IMR-90 (cell line): ENCODE measurements around the gene PDCD10. TPM values are rescaled to one million over a fixed set of nuclear protein-coding genes. Genes with fewer than 3 reads are reported as not detected.

ENCODE experiments used
- ATAC-seq: fragments of 200-7000 bp; cut with Tn5 transposase; 2 replicates; pipeline ENCODE4 v1.9.1; 2020; ENCODE audit warnings: low read depth, mild to moderate bottlenecking, moderate library complexity
- BruUV-seq: library from RNA; stranded (reverse); fragments of 400-500 nt; replicated peaks from 2 replicates; lab custom pipeline; 2021; lab: Mats Ljungman, UMichigan
- CTCF ChIA-PET: fragments of 300-600 bp; formaldehyde crosslinking; extraction: SDS; loops from one replicate; lab custom pipeline; 2021; ENCODE audit warnings: antibody characterized with exemption; lab: Yijun Ruan, JAX
- POLR2A ChIA-PET: fragments of 300-600 bp; sonication (Branson Sonifier 250); formaldehyde crosslinking; loops from one replicate; lab custom pipeline; 2022; ENCODE audit warnings: antibody characterized with exemption; ENCODE audit not compliant: unreplicated experiment; lab: Charles Lee
- DNase-seq: peaks from one replicate; pipeline ENCODE4 v3.0.0; 2013
- H2AFZ ChIP-seq: replicated peaks from 2 replicates; pipeline ENCODE3; 2013; ENCODE audit warnings: low read length, mild to moderate bottlenecking; ENCODE audit not compliant: poor library complexity
- H2AK5ac ChIP-seq: 2 replicates; pipeline ENCODE4 v1.6.1; 2013; ENCODE audit warnings: low read depth, low read length, inconsistent platforms
- H2AK9ac ChIP-seq: replicated peaks from 2 replicates; pipeline ENCODE3; 2013; ENCODE audit warnings: mild to moderate bottlenecking, low read depth, low read length, moderate library complexity; ENCODE audit not compliant: poor library complexity
- H2BK120ac ChIP-seq: 2 replicates; pipeline ENCODE4 v1.6.1; 2013; ENCODE audit warnings: low read depth, low read length, inconsistent platforms
- H2BK15ac ChIP-seq: 3 replicates; pipeline ENCODE4 v1.6.1; 2013; ENCODE audit warnings: low read depth, low read length, inconsistent platforms
- H2BK20ac ChIP-seq: 2 replicates; pipeline ENCODE4 v1.6.1; 2013; ENCODE audit warnings: low read depth, mild to moderate bottlenecking, inconsistent platforms, low read length, moderate library complexity
- H2BK5ac ChIP-seq: 2 replicates; pipeline ENCODE4 v1.6.1; 2013; ENCODE audit warnings: mild to moderate bottlenecking, low read depth, low read length, inconsistent platforms; ENCODE audit not compliant: poor library complexity, severe bottlenecking
- H3K14ac ChIP-seq: replicated peaks from 2 replicates; pipeline ENCODE4 v1.6.1; 2013; ENCODE audit warnings: low read depth, low read length, inconsistent platforms
- H3K18ac ChIP-seq: 2 replicates; pipeline ENCODE4 v1.6.1; 2013; ENCODE audit warnings: low read depth, low read length, control low read depth
- H3K23ac ChIP-seq: 2 replicates; pipeline ENCODE4 v1.6.1; 2013; ENCODE audit warnings: low read depth, low read length, inconsistent platforms
- H3K27ac ChIP-seq: 2 replicates; pipeline ENCODE4 v1.5.1; 2013; ENCODE audit warnings: mild to moderate bottlenecking, control low read depth, low read length; ENCODE audit not compliant: insufficient read depth
- H3K27me3 ChIP-seq: 2 replicates; pipeline ENCODE4 v1.6.1; 2013; ENCODE audit warnings: low read length; ENCODE audit not compliant: control insufficient read depth, insufficient read depth
- H3K36me3 ChIP-seq: 2 replicates; pipeline ENCODE4 v1.6.1; 2013; ENCODE audit warnings: low read length, mixed read lengths; ENCODE audit not compliant: control insufficient read depth, insufficient read depth
- H3K4ac ChIP-seq: 2 replicates; pipeline ENCODE4 v1.6.1; 2013; ENCODE audit warnings: low read depth, low read length, inconsistent platforms
- H3K4me1 ChIP-seq: 2 replicates; pipeline ENCODE4 v1.6.1; 2013; ENCODE audit warnings: low read length, mixed read lengths; ENCODE audit not compliant: control insufficient read depth, insufficient read depth
- H3K4me2 ChIP-seq: 2 replicates; pipeline ENCODE4 v1.6.1; 2013; ENCODE audit warnings: low read depth, mild to moderate bottlenecking, control low read depth, low read length, moderate library complexity
- H3K4me3 ChIP-seq: 2 replicates; pipeline ENCODE4 v1.5.1; 2013; ENCODE audit warnings: low read depth, mild to moderate bottlenecking, control low read depth, low read length, moderate library complexity; ENCODE audit not compliant: insufficient read depth
- H3K56ac ChIP-seq: 2 replicates; pipeline ENCODE4 v1.6.1; 2013; ENCODE audit warnings: low read length, inconsistent platforms; ENCODE audit not compliant: insufficient read depth; ENCODE audit errors: extremely low read depth
- H3K79me1 ChIP-seq, 2 experiments: 2 replicates each; pipeline ENCODE4 v1.6.1; 2013; ENCODE audit warnings: low read length in 2 of 2, inconsistent platforms in 1 of 2, low read depth in 1 of 2
- H3K9ac ChIP-seq: 2 replicates; pipeline ENCODE4 v1.6.1; 2013; ENCODE audit warnings: low read depth, low read length, control low read depth
- H3K9me1 ChIP-seq: 2 replicates; pipeline ENCODE4 v1.6.1; 2013; ENCODE audit warnings: low read length, inconsistent platforms; ENCODE audit not compliant: insufficient read depth
- H3K9me3 ChIP-seq: 2 replicates; pipeline ENCODE4 v1.6.1; 2013; ENCODE audit warnings: low read length; ENCODE audit not compliant: control insufficient read depth, insufficient read depth
- H4K20me1 ChIP-seq: 2 replicates; pipeline ENCODE4 v1.6.1; 2013; ENCODE audit warnings: low read length, inconsistent platforms; ENCODE audit not compliant: insufficient read depth
- H4K5ac ChIP-seq: 2 replicates; pipeline ENCODE4 v1.6.1; 2013; ENCODE audit warnings: mild to moderate bottlenecking, low read depth, low read length, control low read depth
- H4K8ac ChIP-seq, 2 experiments: 2 replicates each; pipeline ENCODE4 v1.6.1; 2013; ENCODE audit warnings: low read depth in 2 of 2, low read length in 2 of 2, control low read depth in 1 of 2, inconsistent platforms in 1 of 2
- H4K91ac ChIP-seq: 2 replicates; pipeline ENCODE4 v1.6.1; 2013; ENCODE audit warnings: low read depth, low read length, inconsistent platforms; ENCODE audit not compliant: insufficient read depth
- BHLHE40 ChIP-seq: fragments of 150-350 bp; IDR thresholded peaks from 2 replicates; pipeline ENCODE4 v1.6.1; 2016; ENCODE audit warnings: mild to moderate bottlenecking, low read depth, low read length
- CEBPB ChIP-seq: IDR thresholded peaks from 2 replicates; pipeline ENCODE4 v1.6.1; 2012; ENCODE audit warnings: low read depth, low read length, improper control_type of control experiment
- CHD1 ChIP-seq: IDR thresholded peaks from 2 replicates; pipeline ENCODE4 v1.6.1; 2012; ENCODE audit warnings: low read depth, low read length, improper control_type of control experiment
- FOS ChIP-seq: fragments of 150-350 bp; IDR thresholded peaks from 2 replicates; pipeline ENCODE4 v1.6.1; 2016; ENCODE audit warnings: low read depth, low read length
- MAZ ChIP-seq: IDR thresholded peaks from 2 replicates; pipeline ENCODE4 v1.6.1; 2012; ENCODE audit warnings: low read depth, mild to moderate bottlenecking, low read length, improper control_type of control experiment, moderate library complexity, borderline replicate concordance
- POLR2A ChIP-seq: IDR thresholded peaks from 2 replicates; pipeline ENCODE4 v1.6.1; 2012; ENCODE audit warnings: mild to moderate bottlenecking, low read depth, low read length
- RCOR1 ChIP-seq: IDR thresholded peaks from 2 replicates; pipeline ENCODE4 v1.6.1; 2012; ENCODE audit warnings: mild to moderate bottlenecking, low read length, improper control_type of control experiment; ENCODE audit not compliant: insufficient replicate concordance
- SMC3 ChIP-seq: fragments of 150-350 bp; IDR thresholded peaks from 2 replicates; pipeline ENCODE4 v1.6.1; 2016; ENCODE audit warnings: low read depth, mild to moderate bottlenecking, antibody characterized with exemption, low read length, moderate library complexity
- WGBS, 2 experiments: methylation state at CpG; one replicate each; pipeline versions ENCODE4 v1.1.5 to v1.1.7; 2013; ENCODE audit warnings: missing lambda C conversion rate in 2 of 2; ENCODE audit not compliant: insufficient read length in 1 of 2; ENCODE audit errors: extremely low coverage in 2 of 2; 5-methylcytosine and 5-hydroxymethylcytosine counted together
- dilution Hi-C: fragments of 300-500 bp; cut with HindIII; formaldehyde crosslinking; loops from one replicate; pipeline ENCODE4 v1.14.3; 2018; ENCODE audit warnings: low sequenced_read_pairs; ENCODE audit not compliant: unreplicated experiment
- in situ Hi-C: fragments of 300-500 bp; cut with MboI; formaldehyde crosslinking; loops from 3 replicates; pipeline ENCODE4 v1.14.3; 2019; ENCODE audit warnings: low sequenced_read_pairs, inconsistent platforms, mixed read lengths
- intact Hi-C: fragments of 100-400 bp; cut with micrococcal nuclease; formaldehyde crosslinking; loops from 2 replicates; pipeline ENCODE4 v1.10.0; 2022
- polyA plus RNA-seq, 3 experiments: library from polyadenylated mRNA; depleted of rRNA; stranded (reverse); fragments of >200 nt; gene quantifications; 2 replicates each; pipeline ENCODE4 v1.2.3, GENCODE V29; 2012; ENCODE audit warnings: low replicate concordance in 1 of 3
- total RNA-seq: library from RNA; depleted of rRNA; stranded (reverse); fragments of >200 nt; gene quantifications from 2 replicates; pipeline ENCODE4 v1.2.3, GENCODE V29; 2012
- TF ChIP-seq, protein P1 (sequence below): fragments of 150-350 bp; IDR thresholded peaks from 2 replicates; pipeline ENCODE4 v1.6.1; 2017; ENCODE audit warnings: mild to moderate bottlenecking, antibody characterized with exemption, low read length, low read depth

PDCD10 gene
- total and polyA plus RNA-seq, 2 of the 4 experiments (the other 2 are of a cell fraction) = 36.7 to 47.3 TPM

DNA sequence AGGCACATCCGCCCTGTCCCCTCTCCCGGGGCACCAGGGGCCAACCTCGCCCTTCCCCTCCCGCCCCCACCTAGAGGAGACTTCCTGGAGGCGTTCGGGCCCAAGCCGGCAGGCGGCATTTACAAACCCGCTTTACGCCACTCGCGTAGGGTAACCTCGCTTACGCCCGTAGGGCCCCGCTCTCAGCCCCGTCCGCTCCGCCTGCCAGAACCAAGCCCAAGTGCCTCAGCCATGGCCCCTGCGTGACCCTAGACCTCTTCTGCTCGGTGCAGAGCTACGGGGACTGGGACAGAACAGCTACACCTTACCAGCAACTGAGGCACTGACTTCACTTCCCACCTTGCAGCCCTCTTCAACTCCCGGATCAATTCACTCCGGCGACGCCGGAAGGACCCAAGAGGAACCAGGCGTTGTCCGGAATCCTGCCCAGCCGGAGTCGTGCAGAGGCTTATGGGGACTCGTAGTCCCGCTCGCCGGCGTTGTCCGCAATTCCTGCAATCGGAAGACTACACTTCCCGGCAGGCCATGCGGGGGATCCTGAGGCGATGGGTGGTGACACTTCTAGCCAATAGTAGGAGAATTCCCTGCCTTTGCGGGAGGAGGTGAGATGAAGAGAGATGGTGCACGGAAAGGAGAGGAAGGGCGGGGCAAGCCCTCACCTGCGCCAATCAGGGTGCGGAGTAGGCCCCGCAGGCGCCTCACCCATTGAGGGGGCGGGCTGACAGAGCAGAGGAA lies at the start of gene PDCD10 (continued):
- TF ChIP-seq, protein P1, sequence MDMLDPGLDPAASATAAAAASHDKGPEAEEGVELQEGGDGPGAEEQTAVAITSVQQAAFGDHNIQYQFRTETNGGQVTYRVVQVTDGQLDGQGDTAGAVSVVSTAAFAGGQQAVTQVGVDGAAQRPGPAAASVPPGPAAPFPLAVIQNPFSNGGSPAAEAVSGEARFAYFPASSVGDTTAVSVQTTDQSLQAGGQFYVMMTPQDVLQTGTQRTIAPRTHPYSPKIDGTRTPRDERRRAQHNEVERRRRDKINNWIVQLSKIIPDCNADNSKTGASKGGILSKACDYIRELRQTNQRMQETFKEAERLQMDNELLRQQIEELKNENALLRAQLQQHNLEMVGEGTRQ = peak; percentile 47; the same call in 1 of the 2 replicates
- TF ChIP-seq POLR2A (peak; percentile 71), MAZ (0 out of 2 replicates have a peak, but pooled peaks have one; percentile 59), BHLHE40 (no peak), CHD1 (no peak; the same call in 1 of the 2 replicates), CEBPB (no peak)

DNA sequence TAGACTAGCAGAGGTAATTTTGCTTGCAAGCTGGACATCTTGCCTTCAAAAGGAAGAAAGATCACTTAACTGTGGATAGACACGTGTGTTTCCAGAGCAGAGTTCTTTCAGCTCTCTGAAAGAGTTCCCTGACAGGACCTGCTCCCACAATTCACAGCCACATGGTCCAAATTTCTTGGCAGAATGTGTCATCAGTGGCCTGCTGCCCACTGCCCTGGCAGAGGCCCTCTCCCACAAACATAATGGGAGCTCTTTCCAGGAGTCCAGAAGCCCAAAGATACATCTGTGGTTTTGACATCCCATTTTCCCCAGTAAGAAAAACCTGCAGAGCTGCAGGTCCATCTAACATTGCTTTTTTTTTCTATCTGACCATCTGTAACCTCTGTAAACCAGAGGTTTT lies 49.1 kb upstream of the PDCD10 start:
- Histone ChIP-seq H3K36me3 (no peaks in the 10 kb centered on the region), H2BK120ac (no peak overlapping the region), H3K27ac (no peak overlapping the region), H3K79me1 (no peaks in the 10 kb centered on the region), H4K5ac (no peak overlapping the region), H2BK15ac (no peak overlapping the region), H3K4me2 (no peak overlapping the region), H2BK5ac (no peak overlapping the region), H3K14ac (no peak overlapping the region), H3K9ac (no peak overlapping the region), H3K4me1 (no peaks in the 10 kb centered on the region), H4K20me1 (no peaks in the 10 kb centered on the region), H3K9me1 (no peaks in the 10 kb centered on the region), H4K91ac (no peak overlapping the region), H2BK20ac (no peak overlapping the region), H3K23ac (no peak overlapping the region), H3K9me3 (no peaks in the 10 kb centered on the region), H3K4ac (no peak overlapping the region), H2AK5ac (no peak overlapping the region), H2AFZ (no peak overlapping the region), H4K8ac (no peak overlapping the region), H3K56ac (no peak overlapping the region), H3K4me3 (no peak overlapping the region), H3K27me3 (no peaks in the 10 kb centered on the region), H2AK9ac (no peak overlapping the region), H3K18ac (no peak overlapping the region)
- no peak for TF ChIP-seq CEBPB
- no peak for TF ChIP-seq SMC3
- no peak for TF ChIP-seq RCOR1
- TF ChIP-seq FOS = no peak
- no peak for ATAC-seq
- CTCF ChIA-PET = no interaction called here
- dilution Hi-C loops = no loop called here
- in situ Hi-C loops = no loop called here
- WGBS, 2 experiments = no CpG with 5 or more reads among the region's 1 CpG
- DNase-seq = no peak
- BruUV-seq = no TSS peak
- POLR2A ChIA-PET = no interaction called here
- intact Hi-C loops = no loop called here
